H54 (cell line): ENCODE data around the gene YBX3.
"Not testable (repeated sequence)": the region's sequence is repeated elsewhere in the genome, so short reads cannot be mapped to it uniquely, and the experiment has no call there.

Experiments used
- DNase-seq: peaks from one replicate; pipeline ENCODE4 v3.0.0; 2011; ENCODE audit warnings: low spot score, mixed read lengths; ENCODE audit not compliant: insufficient read length
- FAIRE-seq: peaks from 3 replicates; lab custom pipeline; 2011; peaks lifted over from hg19 to GRCh38; lab: Jason Lieb, UNC
- POLR2A ChIP-seq: IDR thresholded peaks from 2 replicates; pipeline ENCODE4 v1.6.1; 2011; ENCODE audit warnings: low read depth, mild to moderate bottlenecking, low read length

Gene YBX3

GRCh38 chr12:10722905-10723746 is at the start of gene YBX3:
TSS of gene YBX3 (minus strand) at chr12:10723323. CDS start at chr12:10723111, 212 bp downstream.
- DNase-seq, result peak; percentile 65
- peak; percentile 83 for TF ChIP-seq POLR2A
- FAIRE-seq, result no peak

- DNase-seq (no peak), FAIRE-seq (no peak)
- TF ChIP-seq POLR2A, result no peak
Measured at GRCh38 chr12:10771132-10771733, 48.1 kb upstream of the YBX3 start.

DNA sequence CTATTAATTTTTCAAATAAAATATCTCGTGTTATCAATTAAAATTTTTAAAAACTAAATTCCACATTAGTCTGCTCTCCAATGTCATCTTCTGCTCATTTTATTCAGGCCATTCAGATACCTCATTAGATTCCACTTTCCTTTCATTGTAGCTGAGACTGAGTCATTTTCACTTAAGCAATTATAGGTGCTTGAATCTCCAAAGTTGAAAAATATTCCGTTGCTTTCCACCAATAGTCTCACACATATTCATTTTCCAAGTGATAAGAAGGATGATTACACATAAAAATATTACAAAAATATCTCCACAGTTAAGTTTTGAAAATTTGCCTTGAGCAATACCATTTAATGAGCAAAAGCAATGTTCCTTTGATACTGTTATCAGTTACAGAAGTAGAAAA is 36.5 kb upstream of the YBX3 start:
- TF ChIP-seq POLR2A, result no peak
- DNase-seq, result no peak
- no peak for FAIRE-seq

- FAIRE-seq, result no peak
- DNase-seq, result no peak
- TF ChIP-seq POLR2A, result no peak
Measured at GRCh38 chr12:10756194-10756593, 33.1 kb upstream of the YBX3 start.

DNA sequence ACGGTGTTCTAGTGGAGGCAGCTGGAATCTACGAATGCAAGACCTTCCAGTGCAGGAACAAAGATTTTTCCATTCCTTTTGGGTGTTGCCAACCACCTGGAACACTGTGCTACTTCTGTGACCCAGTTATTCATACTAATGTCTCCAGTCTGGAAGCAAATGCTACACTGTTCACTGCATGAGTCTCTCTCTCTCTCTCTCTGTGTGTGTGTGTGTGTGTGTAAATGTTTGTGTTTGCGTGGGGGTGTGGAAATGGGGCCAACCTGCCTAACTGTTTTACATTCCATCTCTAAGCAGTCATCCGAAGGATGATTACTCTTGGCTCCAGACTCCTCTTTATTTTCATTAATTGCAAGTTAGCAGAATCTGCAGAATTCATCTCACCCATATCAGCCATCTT is 29.9 kb upstream of the YBX3 start:
- FAIRE-seq (peak; percentile 61), DNase-seq (no peak)
- TF ChIP-seq POLR2A, result no peak

- DNase-seq (no peak), FAIRE-seq (no peak)
- TF ChIP-seq POLR2A, result no peak
Measured at GRCh38 chr12:10750385-10750727, 27.2 kb upstream of the YBX3 start.

DNA sequence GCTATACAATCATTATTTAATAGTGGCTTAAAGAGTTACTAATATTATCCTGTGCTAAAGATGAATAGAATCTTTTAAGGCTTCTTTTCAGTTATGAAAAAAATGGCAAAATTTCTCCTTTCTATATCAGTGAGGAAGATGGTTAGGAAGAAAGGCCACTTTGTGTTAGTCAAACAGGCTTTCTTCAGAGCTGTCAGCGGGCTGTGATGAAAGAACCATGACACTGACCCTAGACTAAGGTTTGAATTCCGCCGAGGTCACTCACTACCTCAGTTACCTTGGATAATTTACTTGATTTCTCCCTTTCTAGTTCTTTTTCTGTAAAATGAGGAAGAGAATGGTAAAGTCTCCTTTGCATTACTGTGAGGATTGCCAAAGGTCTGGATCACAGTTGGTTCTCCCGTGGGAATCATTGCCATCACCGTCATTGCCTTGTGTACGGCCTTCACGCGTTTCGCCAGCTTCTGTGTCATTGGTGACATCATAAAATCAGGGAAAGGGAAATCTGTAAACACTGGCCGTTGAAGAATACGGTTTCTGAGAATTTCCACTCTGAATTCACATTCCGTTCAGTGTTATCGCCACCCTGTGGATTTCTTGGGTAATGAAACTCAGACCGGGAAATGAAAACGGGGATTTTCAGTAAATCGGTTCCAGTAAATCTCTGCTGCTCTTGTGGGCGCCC is 26.7 kb upstream of the YBX3 start:
- FAIRE-seq, result peak; percentile 98
- peak; percentile 35 for DNase-seq
- TF ChIP-seq POLR2A, result no peak

DNA sequence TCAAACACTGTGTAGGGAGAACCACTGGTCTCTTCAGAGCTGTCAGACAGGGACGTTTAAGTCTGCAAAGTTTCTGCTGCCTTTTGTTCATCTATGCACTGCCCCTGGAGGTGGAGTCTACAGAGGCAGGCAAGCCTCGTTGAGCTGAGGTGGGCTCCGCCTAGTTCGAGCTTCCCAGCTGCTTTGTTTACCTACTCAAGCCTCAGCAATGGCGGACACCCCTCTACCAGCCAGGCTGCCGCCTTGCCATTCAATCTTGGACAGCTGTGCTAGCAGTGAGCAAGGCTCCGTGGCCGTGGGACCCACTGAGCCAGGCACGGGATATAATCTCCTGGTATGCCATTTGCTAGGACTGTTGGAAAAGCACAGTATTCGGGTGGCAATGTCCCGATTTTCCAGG is 24.6 kb upstream of the YBX3 start:
- FAIRE-seq, result no peak
- no peak for TF ChIP-seq POLR2A
- DNase-seq, result no peak

DNA sequence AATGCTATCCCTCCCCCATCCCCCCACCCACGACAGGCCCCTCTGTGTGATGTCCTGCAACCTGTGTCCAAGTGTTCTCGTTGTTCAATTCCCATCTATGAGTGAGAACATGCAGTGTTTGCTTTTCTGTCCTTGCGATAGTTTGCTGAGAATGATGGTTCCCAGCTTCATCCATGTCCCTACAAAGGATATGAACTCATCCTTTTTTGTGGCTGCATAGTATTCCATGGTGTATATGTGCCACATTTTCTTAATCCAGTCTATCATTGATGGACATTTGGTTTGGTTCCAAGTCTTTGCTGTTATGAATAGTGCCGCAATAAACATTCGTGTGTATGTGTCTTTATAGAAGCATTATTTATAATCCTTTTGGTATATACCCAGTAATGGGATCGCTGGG is 20.3 kb upstream of the YBX3 start:
- not testable (repeated sequence) for DNase-seq, FAIRE-seq

GRCh38 chr12:10741845-10742244 is 18.7 kb upstream of the YBX3 start:
- no peak for DNase-seq
- TF ChIP-seq POLR2A, result no peak
- FAIRE-seq, result no peak

DNA sequence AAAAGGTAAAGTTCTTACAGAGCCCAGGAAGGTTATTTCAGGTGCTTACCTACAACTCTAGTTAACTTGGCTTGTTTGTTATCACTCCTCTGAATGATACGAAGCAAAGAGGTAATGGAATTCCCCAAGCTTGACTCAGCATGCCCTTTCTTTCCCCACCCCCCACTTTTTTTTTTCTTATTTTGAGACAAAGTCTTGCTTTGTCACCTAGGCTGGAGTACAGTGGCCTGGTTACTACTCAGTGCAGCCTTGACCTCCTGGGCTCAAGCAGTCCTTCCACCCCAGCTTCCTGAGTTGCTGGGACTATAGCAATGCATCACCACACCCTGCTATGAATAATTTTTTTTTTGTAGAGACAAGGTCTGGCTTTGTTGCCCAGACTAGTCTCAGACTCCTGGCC is 17.1 kb upstream of the YBX3 start:
- FAIRE-seq (no peak), DNase-seq (no peak)
- TF ChIP-seq POLR2A, result no peak

DNA sequence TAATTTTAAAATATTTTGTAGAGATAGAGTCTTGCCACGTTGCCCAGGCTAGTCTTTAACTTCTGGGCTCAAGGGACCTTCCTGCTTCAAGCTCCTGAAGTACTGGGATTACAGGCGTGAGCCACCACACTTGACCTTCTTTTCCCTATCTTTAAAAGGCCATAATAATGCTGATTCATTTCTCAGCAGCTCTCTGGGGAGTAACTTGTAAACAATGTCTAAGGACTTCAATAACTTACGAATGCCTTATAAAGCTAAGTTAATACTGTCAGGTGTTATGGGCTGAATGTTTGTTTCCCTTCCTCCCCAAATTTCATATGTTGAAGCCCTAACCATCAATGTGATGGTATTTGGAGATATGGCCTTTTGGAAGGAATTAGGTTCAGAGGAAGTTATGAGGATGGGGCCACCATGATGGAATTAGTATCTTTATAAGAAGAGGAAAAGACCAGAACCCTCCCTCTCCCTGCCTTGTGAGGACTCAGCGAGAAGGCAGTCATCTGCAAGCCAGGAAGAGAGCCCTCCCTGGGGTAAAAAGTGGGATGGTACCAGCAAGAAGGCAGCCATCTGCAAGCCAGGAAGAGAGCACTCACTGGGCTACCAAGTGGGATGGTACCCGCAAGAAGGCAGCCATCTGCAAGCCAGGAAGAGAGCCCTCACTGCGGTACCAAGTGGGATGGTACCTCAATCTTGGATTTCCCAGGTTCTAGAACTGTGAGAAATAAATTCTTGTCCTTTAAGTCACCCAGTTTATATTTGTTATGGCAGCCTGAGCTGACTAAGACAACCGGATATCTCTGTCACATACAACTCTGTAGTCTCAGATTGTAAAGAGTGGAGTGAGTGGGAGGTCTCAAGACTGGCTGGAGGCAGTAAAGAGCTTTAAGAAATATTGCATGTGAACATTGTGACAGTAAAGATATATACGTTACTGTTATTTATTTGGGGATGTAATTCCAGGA is 16.3 kb upstream of the YBX3 start:
- FAIRE-seq (no peak), DNase-seq (no peak)
- no peak for TF ChIP-seq POLR2A

- DNase-seq, result no peak
- no peak for TF ChIP-seq POLR2A
- FAIRE-seq, result no peak
Measured at GRCh38 chr12:10737249-10737648, 14.1 kb upstream of the YBX3 start.
